GM20431 (cell line): Measurements from ENCODE around the gene ACACA.
"Not testable (repeated sequence)": the region's sequence is repeated elsewhere in the genome, so short reads cannot be mapped to it uniquely, and the experiment has no call there.

Experiments
- in situ Hi-C: fragments of 300-500 bp; cut with MseI, MboI; formaldehyde crosslinking; loops from one replicate; pipeline ENCODE4 v1.15.0; 2020; ENCODE audit warnings: low sequenced_read_pairs; ENCODE audit not compliant: unreplicated experiment

The ACACA gene

DNA sequence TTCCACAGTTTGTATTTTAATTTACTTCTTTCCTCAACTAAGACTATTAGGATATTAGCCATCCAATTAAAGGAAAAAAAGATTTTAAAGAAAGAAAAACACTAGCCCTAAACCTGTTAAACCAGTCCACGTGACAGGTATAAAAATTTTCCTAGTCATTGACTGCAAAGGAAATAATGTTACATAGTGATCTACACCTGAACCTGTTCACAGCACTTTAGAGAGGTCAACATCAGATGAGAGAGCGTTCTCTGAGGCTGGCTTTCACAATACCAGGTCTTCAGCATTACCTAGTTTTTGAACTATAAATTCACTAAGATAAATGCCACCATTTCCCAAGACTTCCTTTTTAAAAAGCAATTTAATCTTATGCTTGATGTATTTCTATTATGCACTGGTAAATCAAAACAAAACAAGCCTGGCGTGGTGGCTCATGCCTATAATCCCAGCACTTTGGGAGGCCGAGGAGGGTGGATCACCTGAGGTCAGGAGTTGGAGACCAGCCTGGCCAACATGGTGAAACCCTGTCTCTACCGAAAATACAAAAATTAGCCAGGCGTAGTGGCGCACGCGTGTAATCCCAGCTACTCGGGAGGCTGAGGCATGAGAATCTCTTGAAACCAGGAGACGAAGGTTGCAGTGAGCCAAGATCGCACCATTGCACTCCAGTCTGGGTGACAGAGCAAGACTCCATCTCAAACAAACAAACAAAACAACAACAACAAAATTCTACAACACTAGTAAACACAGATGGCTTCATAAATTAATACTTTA, 49.7 kb downstream of the ACACA start:
- in situ Hi-C loops, result not testable (repeated sequence)

DNA sequence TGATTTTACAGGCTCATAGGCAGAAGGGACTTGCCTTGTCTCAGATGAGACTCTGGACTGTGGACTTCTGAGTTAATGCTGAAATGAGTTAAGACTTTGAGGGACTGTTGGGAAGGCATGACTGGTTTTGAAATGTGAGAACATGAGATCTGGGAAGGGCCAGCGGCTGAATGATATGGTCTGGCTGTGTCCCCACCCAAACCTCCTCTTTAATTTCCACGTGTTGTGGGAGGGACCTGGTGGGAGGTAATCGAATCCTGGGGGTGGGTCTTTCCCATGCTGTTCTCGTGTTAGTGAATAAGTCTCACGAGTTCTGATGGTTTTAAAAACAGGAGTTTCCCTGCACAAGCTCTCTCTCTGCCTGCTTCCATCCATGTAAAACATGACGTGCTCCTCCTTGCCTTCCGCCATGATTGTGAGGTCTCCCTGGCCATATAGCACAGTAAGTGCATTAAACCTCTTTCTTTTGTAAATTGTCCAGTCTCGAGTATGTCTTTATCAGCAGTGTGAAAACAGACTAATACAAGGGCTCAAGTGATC, 59.7 kb downstream of the ACACA start:
- in situ Hi-C loops, result not testable (repeated sequence)

DNA sequence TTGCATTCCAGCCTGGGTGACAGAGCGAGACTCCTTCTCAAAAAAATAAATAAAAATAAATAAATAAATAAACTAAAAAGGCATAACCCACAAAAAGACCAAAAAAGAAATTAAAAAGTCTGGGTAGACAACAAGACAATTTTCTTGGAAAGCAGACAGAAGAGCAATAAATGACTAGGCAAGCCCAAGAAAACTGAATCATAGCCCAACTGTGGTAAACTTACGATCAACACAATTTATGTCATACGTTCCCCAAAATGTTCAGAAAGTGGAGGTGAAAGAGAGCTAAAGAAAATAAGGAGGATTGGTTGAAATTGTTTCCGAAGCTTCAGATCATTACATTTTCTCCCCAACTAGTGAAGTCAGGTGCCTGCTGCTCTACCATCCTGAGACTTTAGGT, 62.1 kb downstream of the ACACA start:
- in situ Hi-C loops, result no loop called here

DNA sequence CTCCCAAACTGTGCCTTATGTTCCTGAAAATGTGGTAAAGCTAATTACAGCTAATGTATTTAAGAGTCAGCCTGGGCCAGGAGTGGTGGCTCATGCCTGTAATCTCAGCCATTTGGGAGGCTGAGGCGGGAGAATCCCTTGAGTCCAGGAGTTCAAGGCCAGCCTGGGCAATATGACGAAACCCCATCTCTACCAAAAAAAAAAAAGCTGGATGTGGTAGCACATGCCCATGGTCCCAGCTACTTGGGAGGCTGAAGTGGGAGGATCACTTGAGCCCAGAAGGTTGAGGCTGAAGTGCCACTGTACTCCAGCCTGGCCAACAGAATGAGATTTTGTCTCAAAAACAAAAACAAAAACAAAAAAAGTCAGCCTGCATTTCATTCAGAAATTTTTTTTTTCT, 64.0 kb downstream of the ACACA start:
- in situ Hi-C loops, result no loop called here

DNA sequence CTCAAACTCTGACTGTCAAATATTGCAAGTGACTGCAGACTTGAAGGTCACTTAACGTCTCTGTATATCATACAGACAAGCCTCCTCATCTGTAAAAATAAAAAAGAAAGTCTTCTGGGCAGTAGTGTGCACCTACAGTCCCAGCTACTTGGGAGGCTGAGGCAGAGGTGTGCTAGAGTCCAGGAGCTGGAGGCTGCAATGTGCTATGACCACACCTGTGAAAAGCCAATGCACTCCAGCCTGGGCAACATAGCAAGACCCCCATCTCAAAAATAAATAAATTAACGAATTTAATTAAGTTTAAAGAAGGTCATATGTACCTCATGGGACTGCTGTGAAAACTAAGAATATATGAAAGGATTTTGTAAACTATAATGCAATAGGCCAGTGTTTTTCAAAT, 65.8 kb downstream of the ACACA start:
- in situ Hi-C loops, result no loop called here

DNA sequence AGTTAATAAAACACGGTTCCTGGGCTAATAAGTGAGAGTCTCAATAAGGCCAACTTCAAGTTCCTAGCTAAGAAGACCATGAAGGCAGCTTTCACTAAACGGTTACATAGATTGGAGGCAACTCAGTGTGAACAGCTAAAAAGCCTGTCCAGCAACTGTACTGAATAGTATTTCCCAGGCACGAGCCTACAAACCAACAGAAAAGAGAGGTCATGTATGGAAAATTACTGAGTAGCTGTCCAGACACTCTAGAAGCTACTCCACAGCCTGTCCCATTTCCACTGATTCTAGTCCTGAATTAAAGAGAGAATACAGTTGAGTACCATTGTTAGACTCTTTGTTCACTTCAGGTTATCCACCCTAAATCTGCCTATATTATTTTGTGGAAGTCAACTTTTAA, 67.3 kb downstream of the ACACA start:
- in situ Hi-C loops, result no loop called here

DNA sequence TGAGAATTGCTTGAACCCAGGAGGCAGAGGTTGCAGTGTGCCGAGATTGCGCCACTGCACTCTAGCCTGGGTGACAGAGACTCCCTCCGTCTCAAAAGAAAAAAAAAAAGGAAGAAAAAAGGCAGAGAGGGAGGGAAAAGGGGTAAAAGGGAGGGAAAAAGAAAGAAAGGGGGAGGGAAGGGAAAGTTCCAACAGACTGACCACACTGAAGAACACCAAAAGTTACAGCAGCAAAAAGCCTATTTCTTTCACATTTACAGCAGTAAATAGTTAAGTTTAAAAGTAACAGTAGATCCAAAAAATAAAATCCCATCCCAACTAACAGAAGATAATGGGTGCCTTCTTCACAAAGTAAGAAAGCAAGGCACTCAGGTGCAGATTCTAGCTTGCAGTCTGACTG, 67.8 kb downstream of the ACACA start:
- in situ Hi-C loops, result no loop called here

DNA sequence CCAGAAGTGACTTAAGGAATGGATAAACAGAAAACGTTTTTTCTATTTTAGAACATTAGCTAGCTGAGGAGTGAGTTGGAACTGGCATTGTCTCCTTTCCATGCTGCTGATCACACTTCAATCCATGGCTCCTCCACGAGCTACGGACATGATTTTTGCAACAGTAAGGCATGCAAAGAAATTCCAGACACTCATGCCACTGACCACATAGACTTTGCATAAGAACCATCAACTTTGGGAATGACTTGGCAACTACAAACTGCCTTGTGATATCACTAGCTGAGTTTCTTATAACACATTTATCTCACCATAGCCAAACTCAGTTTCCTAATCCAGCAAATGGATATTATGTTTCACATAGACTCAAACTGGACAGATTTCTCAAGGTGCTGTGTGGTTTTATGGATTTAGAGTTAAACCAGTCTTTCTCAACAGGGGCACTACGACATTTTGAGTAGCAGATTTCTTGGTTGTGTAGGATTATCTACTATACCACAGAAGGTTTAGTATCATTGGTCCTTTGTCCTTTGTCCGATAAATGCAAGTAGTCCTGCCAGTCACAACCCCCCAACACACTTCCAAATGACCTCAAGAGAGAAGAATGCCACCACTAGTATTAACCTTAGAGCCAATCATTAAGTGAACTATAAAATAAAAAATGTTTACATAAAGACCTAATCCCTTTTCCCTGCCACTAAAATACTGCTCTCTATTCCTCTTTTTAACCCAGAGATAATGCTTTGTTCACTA, 79.1 kb downstream of the ACACA start:
- in situ Hi-C loops, result no loop called here

DNA sequence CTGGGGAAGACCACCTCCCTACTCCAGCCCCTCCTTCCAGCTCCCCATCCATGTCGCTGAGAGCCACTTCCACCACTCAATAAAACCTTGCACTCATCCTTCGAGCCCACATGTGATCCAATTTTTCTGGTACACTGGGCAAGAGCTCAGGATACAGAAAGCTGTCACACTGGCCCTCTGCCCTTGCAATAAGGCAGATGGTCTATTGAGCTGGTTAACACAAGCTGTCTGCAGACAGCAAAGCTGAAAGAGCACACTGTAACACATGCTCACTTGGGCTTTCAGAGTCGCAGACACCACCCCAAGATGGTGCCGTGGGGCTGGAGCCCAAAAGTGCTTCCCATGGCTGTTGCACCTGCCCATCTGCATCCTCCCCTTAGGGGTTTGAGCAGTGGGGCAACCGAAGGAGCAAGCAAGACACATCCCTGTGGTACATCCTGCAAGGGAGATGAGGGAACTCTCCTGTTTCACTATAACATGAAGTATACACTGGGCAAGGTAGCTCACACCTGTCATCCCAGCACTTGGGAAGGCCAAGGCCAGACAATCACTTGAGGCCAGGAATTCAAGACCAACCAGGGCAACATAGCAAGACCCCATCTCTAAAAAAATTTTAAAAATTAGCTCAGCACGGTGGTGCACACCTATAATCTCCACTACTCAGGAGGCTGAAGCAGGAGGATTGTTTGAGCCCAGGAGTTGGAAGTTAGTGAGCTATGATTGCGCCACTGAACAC, 83.6 kb downstream of the ACACA start:
- in situ Hi-C loops, result no loop called here

DNA sequence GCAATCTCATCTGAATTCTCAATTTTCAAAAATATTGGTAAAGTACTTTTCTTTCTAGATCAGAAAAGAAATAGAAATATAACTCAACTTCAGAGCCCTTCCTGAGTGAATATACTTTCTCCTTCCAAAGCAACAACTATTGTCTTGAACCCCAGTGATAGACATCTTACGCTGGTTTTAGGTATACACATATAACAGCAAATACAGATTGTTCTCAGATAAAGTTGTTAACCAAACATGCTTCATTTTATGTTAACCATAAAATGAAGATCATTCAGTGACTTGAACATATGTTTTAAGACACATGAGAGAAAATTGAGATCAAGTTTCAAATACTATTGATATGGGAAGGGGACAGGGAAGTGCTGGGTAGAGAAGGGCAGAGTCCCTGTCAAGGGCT, 84.5 kb downstream of the ACACA start:
- in situ Hi-C loops, result no loop called here

DNA sequence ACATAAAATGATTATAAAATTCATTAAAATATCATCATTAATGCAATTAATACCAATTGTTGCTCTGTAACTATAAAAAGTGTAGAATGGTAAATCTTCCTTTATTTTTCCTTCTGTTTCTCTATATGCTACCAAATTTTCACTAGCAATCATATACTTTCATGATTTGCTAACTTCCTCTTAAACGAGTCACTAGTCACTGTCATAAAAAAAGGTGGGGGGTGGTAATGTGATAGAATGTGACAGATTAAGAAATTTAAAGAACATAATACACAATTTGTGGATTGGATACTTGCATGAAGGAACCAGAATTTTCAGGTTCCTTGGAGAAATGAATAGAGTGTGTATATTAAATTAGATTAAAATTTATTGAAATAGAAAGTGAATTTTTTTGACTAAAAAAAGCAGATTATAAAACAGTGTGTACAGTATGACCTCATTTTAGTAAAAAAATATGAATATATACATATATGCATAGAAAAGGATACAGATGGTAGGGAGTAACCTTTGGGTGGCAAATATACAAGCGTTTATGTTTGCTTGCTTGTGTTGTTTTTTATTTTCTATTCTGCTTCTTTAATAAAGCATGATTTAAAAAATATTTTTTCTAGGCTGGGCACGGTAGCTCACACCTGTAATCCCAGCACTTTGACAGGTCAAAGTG, 87.6 kb downstream of the ACACA start:
- in situ Hi-C loops, result no loop called here

DNA sequence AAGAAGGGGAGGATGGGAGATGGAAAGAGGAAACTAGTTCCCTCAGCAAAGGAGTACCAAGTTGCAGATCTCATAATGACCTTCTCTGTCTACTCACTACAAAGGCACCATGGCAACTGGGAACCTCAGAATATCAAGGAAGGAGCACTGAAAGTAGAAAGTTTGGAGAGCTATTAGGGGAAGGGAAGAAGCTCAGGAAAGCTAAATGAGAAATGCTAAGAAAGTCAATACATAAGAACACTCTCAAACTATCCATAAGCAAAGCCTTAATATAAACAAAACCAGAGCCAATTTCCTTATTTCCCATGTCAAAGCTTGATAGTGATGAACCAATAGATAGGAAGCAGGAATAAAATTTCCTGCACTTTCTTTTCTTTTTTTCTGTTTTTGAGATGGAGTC, 88.8 kb downstream of the ACACA start:
- in situ Hi-C loops, result no loop called here

DNA sequence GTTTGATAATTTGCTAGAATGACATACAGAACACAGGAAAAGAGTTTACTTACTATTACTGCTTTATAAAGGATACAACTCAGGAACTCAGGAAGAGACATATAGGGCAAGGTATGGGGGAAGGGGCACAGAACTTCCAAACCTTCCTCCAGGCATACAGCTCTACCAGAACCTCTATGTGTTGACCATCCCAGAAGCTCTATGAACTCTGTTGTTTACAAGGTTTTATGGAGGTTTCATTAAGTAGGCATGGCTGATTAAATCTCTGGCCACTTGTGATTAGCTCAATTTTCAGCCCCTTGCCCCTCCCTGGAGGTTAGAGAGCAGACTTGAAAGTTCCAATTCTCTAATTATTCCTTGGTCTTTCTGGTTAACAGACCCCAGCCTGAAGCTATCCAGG, 91.0 kb downstream of the ACACA start:
- in situ Hi-C loops, result no loop called here

DNA sequence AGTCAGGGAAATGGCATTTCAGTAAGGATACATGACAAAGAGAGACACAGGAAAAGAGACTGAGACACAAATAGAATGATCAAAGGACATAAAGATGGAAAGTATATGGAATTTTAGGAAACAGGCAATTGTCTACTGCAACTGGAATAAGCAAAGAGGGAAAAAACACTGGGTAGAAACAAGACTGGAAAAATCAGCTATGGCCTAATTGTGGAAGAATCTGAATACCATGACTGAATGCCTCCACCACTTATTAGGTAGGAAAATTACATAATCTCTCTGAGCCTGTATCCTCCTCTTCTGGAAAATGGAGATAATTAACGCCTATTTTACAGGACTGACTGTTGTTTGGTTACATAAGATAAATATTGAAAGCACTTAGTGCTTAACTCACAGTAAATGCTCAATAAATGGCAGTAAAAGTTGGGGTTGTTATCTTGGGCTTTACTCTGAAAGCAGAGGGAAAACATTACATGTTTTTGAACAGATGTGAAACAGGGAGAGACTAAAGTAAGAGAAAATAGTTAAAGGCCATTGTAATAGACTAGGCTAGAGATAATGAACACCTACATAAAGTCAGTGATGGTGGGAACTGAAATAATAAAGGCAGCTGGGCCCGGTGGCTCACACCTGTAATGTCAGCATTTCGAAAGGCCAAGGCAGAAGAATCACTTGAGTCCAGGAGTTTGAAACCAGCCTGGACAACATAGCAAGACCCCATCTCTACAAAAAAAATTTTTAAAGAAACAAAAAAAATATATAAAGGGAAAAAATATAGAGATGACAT, 94.3 kb downstream of the ACACA start:
- in situ Hi-C loops, result no loop called here

DNA sequence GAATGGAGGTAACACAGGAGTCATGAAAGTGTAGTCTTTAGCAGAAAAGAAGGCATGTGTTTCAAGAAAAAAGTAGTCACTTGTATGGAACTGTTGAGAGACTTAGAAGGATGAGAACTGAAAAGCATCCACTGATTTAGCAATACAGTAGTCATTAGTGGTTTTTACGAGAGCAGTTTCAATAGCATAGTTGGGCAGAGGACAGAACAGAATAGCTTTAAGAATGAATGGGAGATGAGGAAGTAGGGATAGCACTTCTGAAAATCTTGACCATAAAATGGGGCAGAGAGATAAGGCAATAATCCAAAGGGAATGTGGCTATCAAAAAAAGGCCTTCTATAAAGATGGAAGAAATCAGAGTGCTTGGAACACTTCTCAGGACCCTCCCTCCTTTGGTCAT, 95.7 kb downstream of the ACACA start:
- in situ Hi-C loops, result no loop called here

DNA sequence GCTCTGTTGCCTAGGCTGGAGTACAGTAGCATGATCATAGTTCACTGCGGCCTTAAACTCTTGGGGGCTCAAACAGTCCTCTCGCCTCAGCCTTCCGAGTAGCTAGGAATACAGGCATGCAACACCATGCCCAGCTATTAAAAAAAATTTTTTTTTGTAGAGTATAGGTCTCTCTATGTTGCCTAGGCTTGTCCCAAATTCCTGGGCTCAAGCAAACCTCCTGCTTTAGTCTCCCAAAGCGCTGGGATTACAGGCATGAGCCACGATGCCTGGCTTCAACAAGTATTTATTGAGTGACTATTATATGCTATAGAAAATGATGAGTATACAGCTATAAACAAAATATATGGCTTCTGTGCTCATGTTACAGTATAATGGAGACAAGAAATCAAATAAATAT, 97.6 kb downstream of the ACACA start:
- in situ Hi-C loops, result no loop called here

DNA sequence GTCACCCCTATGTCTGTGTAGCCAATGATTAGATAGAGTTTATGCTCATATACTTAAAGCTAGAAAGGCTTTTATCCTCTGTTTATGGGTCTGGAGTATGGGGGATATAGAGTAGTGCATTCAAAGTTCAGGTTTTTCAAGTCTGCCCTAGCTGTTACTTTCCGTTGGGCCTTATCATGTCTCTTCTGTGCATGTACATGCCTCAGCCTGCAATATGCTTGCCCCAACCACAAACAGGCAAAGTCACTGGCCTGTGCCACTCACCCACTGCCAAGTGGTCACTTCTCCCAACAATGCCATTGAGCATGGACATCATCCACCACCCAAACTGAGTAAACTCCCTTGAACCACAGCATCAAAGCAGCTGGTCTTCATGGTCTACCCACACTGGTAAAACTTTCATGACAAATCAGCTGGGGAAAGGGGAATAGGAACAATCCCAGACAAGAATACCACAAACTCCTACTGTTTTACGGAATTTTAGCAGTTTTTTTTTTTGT, 101.2 kb downstream of the ACACA start:
- in situ Hi-C loops, result no loop called here

DNA sequence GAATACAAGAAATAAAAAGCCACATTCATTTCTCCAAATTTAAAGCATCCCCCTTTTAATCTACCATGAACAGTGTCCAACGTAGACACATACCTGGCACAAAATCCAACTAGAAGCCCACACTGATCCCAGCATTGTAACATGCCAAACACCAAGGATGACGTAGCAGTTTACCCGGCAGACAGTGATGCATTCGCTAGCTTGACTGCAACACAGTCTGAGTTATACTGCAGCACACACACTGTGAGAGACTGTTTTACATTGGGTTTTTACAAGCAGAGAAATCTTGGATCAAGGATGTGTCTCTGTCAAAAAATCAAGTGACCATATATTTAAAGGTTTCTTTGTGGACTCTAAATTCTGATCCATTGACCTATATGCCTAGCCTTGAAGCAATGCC, 105.3 kb downstream of the ACACA start:
- in situ Hi-C loops, result no loop called here

DNA sequence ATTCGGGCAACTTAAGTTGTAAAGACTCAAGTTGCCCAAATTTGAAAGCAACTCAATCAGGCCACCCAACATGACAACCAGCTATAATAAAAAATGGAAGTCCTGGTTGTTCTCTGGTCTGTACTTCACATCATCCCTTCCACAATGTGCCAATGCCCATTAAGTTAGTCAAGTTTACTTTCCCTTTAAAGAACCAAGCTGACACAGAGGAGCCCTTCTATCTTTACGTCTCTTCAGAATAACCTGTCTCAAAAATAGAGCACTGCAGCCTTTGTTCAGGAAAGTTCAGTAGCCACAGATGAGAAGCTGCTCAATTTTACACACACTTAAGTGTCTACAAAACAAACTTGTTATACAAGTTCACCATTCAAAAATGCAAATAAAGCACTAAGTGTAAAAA, 106.0 kb downstream of the ACACA start:
- in situ Hi-C loops, result no loop called here
